ENCODE data around the gene ENTPD8.

The ENTPD8 gene

GRCh38 chr9:137447722-137448601, 6.8 kb upstream of the ENTPD8 start:
- no peak for TF ChIP-seq CTCF (conservative IDR thresholded peaks at IDR 0.05; ENCODE audit: low read depth, low read length)
- H3K4me3 ChIP-seq (ENCODE audit: low read depth, low read length) = no peak overlapping the region
- no peak for DNase-seq (ENCODE audit: low read depth)

DNA sequence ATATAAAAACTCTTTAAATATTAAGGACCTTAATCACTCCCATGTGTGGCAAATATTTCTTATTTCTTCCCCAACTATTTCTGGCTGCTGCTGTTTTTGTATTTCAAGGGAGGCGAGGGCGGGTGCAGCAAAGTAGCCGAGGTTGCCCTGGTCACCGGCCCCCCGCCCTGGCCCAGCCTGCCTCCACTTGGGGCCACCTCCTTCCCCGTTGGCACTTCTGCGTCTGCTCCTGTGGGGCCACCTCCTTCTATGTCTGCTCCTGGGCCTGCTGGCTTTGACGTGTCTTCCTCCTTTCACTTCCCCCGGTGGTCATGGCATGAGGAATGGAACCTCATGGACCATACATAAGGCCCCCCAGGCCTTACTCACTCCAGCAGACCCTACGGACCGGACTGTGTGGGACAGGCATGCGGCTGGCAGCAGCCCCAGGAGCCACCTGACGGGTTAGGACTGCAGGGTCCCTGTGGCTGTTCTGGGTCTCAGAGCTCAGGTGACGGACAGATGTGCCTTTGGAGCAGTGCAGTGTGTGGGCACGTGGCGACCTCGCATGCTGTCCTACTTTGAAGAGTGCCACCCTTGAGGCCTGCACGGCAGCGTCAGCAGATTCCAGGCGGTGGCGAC, 5.8 kb upstream of the ENTPD8 start:
- no peak overlapping the region for H3K4me3 ChIP-seq (ENCODE audit: low read depth, low read length)
- DNase-seq (ENCODE audit: low read depth) = no peak

DNA sequence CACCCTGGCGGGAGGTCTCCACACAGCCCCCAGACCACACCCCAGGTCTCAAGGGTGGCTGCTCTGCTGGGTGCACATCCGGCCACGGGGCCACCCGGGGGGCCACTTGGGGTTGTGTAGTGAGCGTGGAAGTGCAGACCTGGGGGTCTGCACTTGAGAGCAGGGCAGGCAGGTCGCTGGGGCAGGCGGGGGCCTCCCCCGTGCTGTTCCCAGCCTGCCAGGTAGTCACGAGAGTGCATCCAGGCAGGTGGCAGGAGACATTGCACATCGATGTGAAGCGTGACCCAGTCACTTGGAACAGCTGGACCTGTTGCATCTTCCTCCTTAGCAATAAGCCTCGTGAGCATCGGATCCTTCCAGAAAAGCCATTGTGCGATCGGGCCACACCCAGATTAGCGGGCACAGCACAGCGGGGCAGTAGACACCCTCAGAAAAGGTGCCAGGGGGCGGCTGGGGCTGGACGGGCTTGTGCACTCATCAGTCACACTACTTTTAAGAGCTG, 4.8 kb upstream of the ENTPD8 start:
- no peak overlapping the region for H3K4me3 ChIP-seq (ENCODE audit: low read depth, low read length)
- no peak for TF ChIP-seq CTCF (conservative IDR thresholded peaks at IDR 0.05; ENCODE audit: low read depth, low read length)
- no peak for DNase-seq (ENCODE audit: low read depth)

More for the DNA sequence above, 5.8 kb upstream of the ENTPD8 start:
- TF ChIP-seq CTCF (conservative IDR thresholded peaks at IDR 0.05; ENCODE audit: low read depth, low read length) = no peak

DNA sequence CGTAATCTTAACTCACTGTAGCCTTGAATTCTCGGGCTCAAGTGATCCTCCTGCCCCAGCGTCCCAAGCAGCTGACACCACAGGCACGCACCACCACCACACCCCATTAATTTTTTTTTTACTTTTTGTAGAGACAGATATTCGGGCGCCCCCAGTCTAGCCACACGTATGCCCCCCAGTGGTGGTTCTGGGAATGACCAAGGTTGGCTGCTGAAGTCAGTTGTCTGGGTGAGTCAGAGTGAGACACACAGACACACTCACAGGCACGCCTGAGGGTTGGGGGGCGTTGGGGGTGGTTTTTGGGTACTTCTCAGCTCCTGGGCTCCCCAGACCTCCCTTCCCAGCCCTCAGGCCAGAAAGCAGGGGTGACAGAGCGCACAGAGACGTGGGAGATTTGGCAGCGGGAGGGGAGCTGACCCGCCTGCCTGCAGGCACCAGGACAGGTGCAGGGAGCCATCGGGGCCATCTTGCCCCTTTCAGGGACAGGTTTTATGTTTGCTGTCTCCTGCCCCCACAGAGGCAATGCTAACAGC, 4.2 kb upstream of the ENTPD8 start:
- peak; percentile 87 for TF ChIP-seq CTCF (conservative IDR thresholded peaks at IDR 0.05; ENCODE audit: low read depth, low read length)
- DNase-seq (ENCODE audit: low read depth) = peak; percentile 84
- H3K4me3 ChIP-seq (ENCODE audit: low read depth, low read length) = no peak overlapping the region

GRCh38 chr9:137444106-137444790, 3.1 kb upstream of the ENTPD8 start:
- no peak overlapping the region for H3K4me3 ChIP-seq (ENCODE audit: low read depth, low read length)
- TF ChIP-seq CTCF (conservative IDR thresholded peaks at IDR 0.05; ENCODE audit: low read depth, low read length) = no peak
- no peak for DNase-seq (ENCODE audit: low read depth)

- H3K4me3 ChIP-seq (ENCODE audit: low read depth, low read length) = no peak overlapping the region
- no peak for TF ChIP-seq CTCF (conservative IDR thresholded peaks at IDR 0.05; ENCODE audit: low read depth, low read length)
- no peak for DNase-seq (ENCODE audit: low read depth)
Observed at GRCh38 chr9:137441935-137442321, 771 bp upstream of the ENTPD8 start.
